GM19397 (cell line): ENCODE results near the gene FZD4.
"Not testable (repeated sequence)": the region's sequence is repeated elsewhere in the genome, so short reads cannot be mapped to it uniquely, and the experiment has no call there.

Experiments used
- ATAC-seq: cut with Tn5 transposase; IDR thresholded peaks from one replicate; pipeline ENCODE4 v1.9.1; 2021; ENCODE audit warnings: mild to moderate bottlenecking, moderate library complexity; ENCODE audit not compliant: unreplicated experiment

FZD4 gene

DNA sequence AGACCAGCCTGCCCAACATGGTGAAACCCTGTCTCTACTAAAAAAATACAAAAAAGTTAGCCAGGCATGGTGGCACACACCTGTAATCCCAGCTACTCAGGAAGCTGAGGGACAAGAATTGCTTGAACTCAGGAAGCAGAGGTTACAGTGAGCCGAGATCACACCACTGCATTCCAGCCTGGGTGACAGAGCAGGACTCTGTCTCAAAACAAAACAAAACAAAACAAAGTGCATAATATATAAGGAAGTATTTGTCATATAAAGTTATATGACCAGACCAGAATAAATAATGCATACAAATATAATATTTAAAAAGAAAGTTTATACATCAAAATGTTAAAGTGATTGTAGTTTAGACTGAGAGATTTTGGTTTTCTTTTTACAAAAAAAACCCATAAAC, 39.3 kb downstream of the FZD4 start:
- not testable (repeated sequence) for ATAC-seq

DNA sequence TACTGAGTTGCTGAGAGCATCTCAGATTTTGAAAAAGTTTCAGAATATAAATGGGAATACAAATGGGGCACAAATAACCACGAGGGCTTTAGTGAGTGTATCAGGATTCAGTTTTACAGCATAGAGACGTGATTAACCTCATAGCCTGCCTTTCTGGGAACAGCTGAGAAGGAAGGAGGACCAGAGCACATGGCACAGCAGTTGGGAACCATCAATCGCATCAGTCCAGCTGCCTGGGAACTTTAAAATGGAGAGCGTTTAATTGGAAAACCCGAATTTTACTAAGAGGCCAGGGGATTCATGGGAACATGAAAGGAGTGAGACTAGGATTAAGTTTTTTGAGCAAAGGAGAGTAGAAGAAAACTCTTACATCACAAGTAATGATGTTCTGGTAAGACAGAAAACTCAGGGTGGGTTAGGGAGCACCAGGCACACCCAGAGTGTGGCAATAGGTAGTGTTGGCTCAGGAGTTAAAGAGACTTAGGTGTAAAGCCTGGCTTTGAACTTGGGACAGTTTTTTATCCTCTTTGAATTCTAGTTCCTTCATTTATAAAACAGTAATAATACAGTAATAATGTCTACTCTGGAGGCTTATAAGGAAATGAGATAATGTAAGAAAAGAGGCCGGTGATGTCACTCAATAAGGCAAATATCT, 40.2 kb downstream of the FZD4 start:
- ATAC-seq = no peak

DNA sequence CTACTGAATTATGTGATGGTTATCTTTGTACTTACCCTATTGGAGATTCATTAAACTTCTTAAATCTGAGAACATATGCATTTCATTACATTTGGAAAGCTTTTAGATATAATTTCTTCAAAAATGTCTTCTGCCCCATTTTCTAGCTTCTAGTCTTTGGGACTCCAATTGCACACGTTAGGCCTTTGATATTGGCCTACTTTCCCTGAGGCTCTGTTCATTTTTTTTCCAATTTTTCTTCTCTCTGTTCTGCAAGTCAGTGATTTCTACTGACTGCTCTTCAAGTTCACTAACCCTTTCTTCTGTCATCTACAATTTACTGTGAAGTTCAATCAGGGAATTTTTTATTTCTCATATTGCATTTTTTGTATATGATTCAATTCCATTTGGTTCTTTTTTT, 43.0 kb downstream of the FZD4 start:
- no peak for ATAC-seq

GRCh38 chr11:86910592-86910991, 44.6 kb downstream of the FZD4 start:
- no peak for ATAC-seq

GRCh38 chr11:86906198-86906597, 49.0 kb downstream of the FZD4 start:
- ATAC-seq = no peak

DNA sequence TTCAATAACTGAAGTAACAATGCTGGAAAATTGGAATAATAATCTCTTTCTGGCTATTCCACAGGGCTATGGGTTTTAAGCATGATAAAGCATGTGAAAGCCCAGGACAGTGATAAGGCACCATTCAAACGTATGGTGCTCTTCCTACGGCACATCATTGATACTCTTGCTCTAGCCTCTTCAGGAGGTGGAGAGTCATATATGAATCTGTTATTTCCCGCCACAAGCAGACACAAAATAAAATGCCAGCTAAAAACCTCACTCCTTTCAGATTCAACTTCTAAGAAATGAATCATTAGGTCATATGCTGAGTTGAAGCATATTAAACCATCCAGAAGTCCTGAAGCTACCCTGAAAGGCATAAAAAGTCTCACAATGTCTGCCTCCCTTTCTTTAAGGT, 49.9 kb downstream of the FZD4 start:
- ATAC-seq = no peak

GRCh38 chr11:86904001-86904400, 51.2 kb downstream of the FZD4 start:
- ATAC-seq = no peak

DNA sequence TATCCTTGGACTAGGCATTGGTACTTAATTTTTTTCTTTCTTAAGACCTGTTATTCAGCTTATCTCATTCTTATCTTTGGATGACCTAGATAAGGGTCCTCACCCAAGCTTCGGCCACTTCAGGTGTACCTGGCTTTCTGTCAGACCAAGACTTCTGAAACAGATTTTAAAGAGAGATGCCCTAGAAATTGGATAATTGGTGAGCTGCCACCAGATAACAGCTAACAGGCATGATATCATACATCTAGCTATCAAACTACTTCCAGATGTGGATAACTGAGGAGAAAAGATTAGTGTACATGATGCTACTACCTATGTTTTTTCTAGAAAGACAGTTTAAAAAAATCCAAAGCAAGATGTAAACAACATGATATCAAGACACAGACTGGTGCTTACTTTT, 52.9 kb downstream of the FZD4 start:
- ATAC-seq = no peak

- no peak for ATAC-seq
Measured at GRCh38 chr11:86901599-86901998, 53.6 kb downstream of the FZD4 start.

DNA sequence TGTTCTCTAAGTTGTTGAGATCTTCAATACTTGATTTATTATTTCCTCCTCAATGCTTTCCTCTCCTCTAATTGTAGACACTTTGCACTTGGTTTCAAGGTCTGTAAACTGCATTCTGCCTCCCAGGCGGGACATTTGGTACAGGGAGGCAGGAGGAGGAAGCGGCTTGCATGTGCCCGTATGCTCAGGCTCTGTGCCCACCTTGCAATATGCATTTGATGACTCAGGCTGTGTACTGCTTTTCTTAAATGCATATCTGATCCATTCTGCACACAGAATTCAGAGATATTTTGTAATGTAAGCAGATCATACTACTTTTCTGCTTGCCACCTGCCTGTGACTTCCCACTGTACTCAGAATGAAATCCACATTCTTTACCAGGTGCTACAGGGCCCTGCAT, 55.0 kb downstream of the FZD4 start:
- no peak for ATAC-seq

GRCh38 chr11:86898689-86899088, 56.5 kb downstream of the FZD4 start:
- no peak for ATAC-seq

- ATAC-seq = no peak
Measured at GRCh38 chr11:86896441-86896841, 58.8 kb downstream of the FZD4 start.
